IMR-90 (cell line): ENCODE data around the gene SPPL2B. TPM values are rescaled to one million over a fixed set of nuclear protein-coding genes. Genes with fewer than 3 reads are reported as not detected.

Experiments
- ATAC-seq: fragments of 200-7000 bp; cut with Tn5 transposase; 2 replicates; pipeline ENCODE4 v1.9.1; 2020; ENCODE audit warnings: low read depth, mild to moderate bottlenecking, moderate library complexity
- BruUV-seq: library from RNA; stranded (reverse); fragments of 400-500 nt; replicated peaks from 2 replicates; lab custom pipeline; 2021; lab: Mats Ljungman, UMichigan
- CTCF ChIA-PET: fragments of 300-600 bp; formaldehyde crosslinking; extraction: SDS; loops from one replicate; lab custom pipeline; 2021; ENCODE audit warnings: antibody characterized with exemption; lab: Yijun Ruan, JAX
- POLR2A ChIA-PET: fragments of 300-600 bp; sonication (Branson Sonifier 250); formaldehyde crosslinking; loops from one replicate; lab custom pipeline; 2022; ENCODE audit warnings: antibody characterized with exemption; ENCODE audit not compliant: unreplicated experiment; lab: Charles Lee
- DNase-seq: peaks from one replicate; pipeline ENCODE4 v3.0.0; 2013
- H2AFZ ChIP-seq: replicated peaks from 2 replicates; pipeline ENCODE3; 2013; ENCODE audit warnings: low read length, mild to moderate bottlenecking; ENCODE audit not compliant: poor library complexity
- H2AK5ac ChIP-seq: 2 replicates; pipeline ENCODE4 v1.6.1; 2013; ENCODE audit warnings: low read depth, low read length, inconsistent platforms
- H2AK9ac ChIP-seq: replicated peaks from 2 replicates; pipeline ENCODE3; 2013; ENCODE audit warnings: mild to moderate bottlenecking, low read depth, low read length, moderate library complexity; ENCODE audit not compliant: poor library complexity
- H2BK120ac ChIP-seq: 2 replicates; pipeline ENCODE4 v1.6.1; 2013; ENCODE audit warnings: low read depth, low read length, inconsistent platforms
- H2BK15ac ChIP-seq: 3 replicates; pipeline ENCODE4 v1.6.1; 2013; ENCODE audit warnings: low read depth, low read length, inconsistent platforms
- H2BK20ac ChIP-seq: 2 replicates; pipeline ENCODE4 v1.6.1; 2013; ENCODE audit warnings: low read depth, mild to moderate bottlenecking, inconsistent platforms, low read length, moderate library complexity
- H2BK5ac ChIP-seq: 2 replicates; pipeline ENCODE4 v1.6.1; 2013; ENCODE audit warnings: mild to moderate bottlenecking, low read depth, low read length, inconsistent platforms; ENCODE audit not compliant: poor library complexity, severe bottlenecking
- H3K14ac ChIP-seq: replicated peaks from 2 replicates; pipeline ENCODE4 v1.6.1; 2013; ENCODE audit warnings: low read depth, low read length, inconsistent platforms
- H3K18ac ChIP-seq: 2 replicates; pipeline ENCODE4 v1.6.1; 2013; ENCODE audit warnings: low read depth, low read length, control low read depth
- H3K23ac ChIP-seq: 2 replicates; pipeline ENCODE4 v1.6.1; 2013; ENCODE audit warnings: low read depth, low read length, inconsistent platforms
- H3K27ac ChIP-seq: 2 replicates; pipeline ENCODE4 v1.5.1; 2013; ENCODE audit warnings: mild to moderate bottlenecking, control low read depth, low read length; ENCODE audit not compliant: insufficient read depth
- H3K27me3 ChIP-seq: 2 replicates; pipeline ENCODE4 v1.6.1; 2013; ENCODE audit warnings: low read length; ENCODE audit not compliant: control insufficient read depth, insufficient read depth
- H3K36me3 ChIP-seq: 2 replicates; pipeline ENCODE4 v1.6.1; 2013; ENCODE audit warnings: low read length, mixed read lengths; ENCODE audit not compliant: control insufficient read depth, insufficient read depth
- H3K4ac ChIP-seq: 2 replicates; pipeline ENCODE4 v1.6.1; 2013; ENCODE audit warnings: low read depth, low read length, inconsistent platforms
- H3K4me1 ChIP-seq: 2 replicates; pipeline ENCODE4 v1.6.1; 2013; ENCODE audit warnings: low read length, mixed read lengths; ENCODE audit not compliant: control insufficient read depth, insufficient read depth
- H3K4me2 ChIP-seq: 2 replicates; pipeline ENCODE4 v1.6.1; 2013; ENCODE audit warnings: low read depth, mild to moderate bottlenecking, control low read depth, low read length, moderate library complexity
- H3K4me3 ChIP-seq: 2 replicates; pipeline ENCODE4 v1.5.1; 2013; ENCODE audit warnings: low read depth, mild to moderate bottlenecking, control low read depth, low read length, moderate library complexity; ENCODE audit not compliant: insufficient read depth
- H3K56ac ChIP-seq: 2 replicates; pipeline ENCODE4 v1.6.1; 2013; ENCODE audit warnings: low read length, inconsistent platforms; ENCODE audit not compliant: insufficient read depth; ENCODE audit errors: extremely low read depth
- H3K79me1 ChIP-seq, 2 experiments: 2 replicates each; pipeline ENCODE4 v1.6.1; 2013; ENCODE audit warnings: low read length in 2 of 2, inconsistent platforms in 1 of 2, low read depth in 1 of 2
- H3K9ac ChIP-seq: 2 replicates; pipeline ENCODE4 v1.6.1; 2013; ENCODE audit warnings: low read depth, low read length, control low read depth
- H3K9me1 ChIP-seq: 2 replicates; pipeline ENCODE4 v1.6.1; 2013; ENCODE audit warnings: low read length, inconsistent platforms; ENCODE audit not compliant: insufficient read depth
- H3K9me3 ChIP-seq: 2 replicates; pipeline ENCODE4 v1.6.1; 2013; ENCODE audit warnings: low read length; ENCODE audit not compliant: control insufficient read depth, insufficient read depth
- H4K20me1 ChIP-seq: 2 replicates; pipeline ENCODE4 v1.6.1; 2013; ENCODE audit warnings: low read length, inconsistent platforms; ENCODE audit not compliant: insufficient read depth
- H4K5ac ChIP-seq: 2 replicates; pipeline ENCODE4 v1.6.1; 2013; ENCODE audit warnings: mild to moderate bottlenecking, low read depth, low read length, control low read depth
- H4K8ac ChIP-seq, 2 experiments: 2 replicates each; pipeline ENCODE4 v1.6.1; 2013; ENCODE audit warnings: low read depth in 2 of 2, low read length in 2 of 2, control low read depth in 1 of 2, inconsistent platforms in 1 of 2
- H4K91ac ChIP-seq: 2 replicates; pipeline ENCODE4 v1.6.1; 2013; ENCODE audit warnings: low read depth, low read length, inconsistent platforms; ENCODE audit not compliant: insufficient read depth
- BHLHE40 ChIP-seq: fragments of 150-350 bp; IDR thresholded peaks from 2 replicates; pipeline ENCODE4 v1.6.1; 2016; ENCODE audit warnings: mild to moderate bottlenecking, low read depth, low read length
- CEBPB ChIP-seq: IDR thresholded peaks from 2 replicates; pipeline ENCODE4 v1.6.1; 2012; ENCODE audit warnings: low read depth, low read length, improper control_type of control experiment
- FOS ChIP-seq: fragments of 150-350 bp; IDR thresholded peaks from 2 replicates; pipeline ENCODE4 v1.6.1; 2016; ENCODE audit warnings: low read depth, low read length
- MAFK ChIP-seq: IDR thresholded peaks from 2 replicates; pipeline ENCODE4 v1.6.1; 2012; ENCODE audit warnings: low read depth, low read length, improper control_type of control experiment
- MAZ ChIP-seq: IDR thresholded peaks from 2 replicates; pipeline ENCODE4 v1.6.1; 2012; ENCODE audit warnings: low read depth, mild to moderate bottlenecking, low read length, improper control_type of control experiment, moderate library complexity, borderline replicate concordance
- MXI1 ChIP-seq: IDR thresholded peaks from 2 replicates; pipeline ENCODE4 v1.6.1; 2012; ENCODE audit warnings: low read depth, mild to moderate bottlenecking, low read length, moderate library complexity, borderline replicate concordance
- NFE2L2 ChIP-seq: fragments of 150-350 bp; IDR thresholded peaks from 2 replicates; pipeline ENCODE4 v1.6.1; 2016; ENCODE audit warnings: low read depth, mild to moderate bottlenecking, low read length
- POLR2A ChIP-seq: IDR thresholded peaks from 2 replicates; pipeline ENCODE4 v1.6.1; 2012; ENCODE audit warnings: mild to moderate bottlenecking, low read depth, low read length
- RAD21 ChIP-seq: IDR thresholded peaks from 2 replicates; pipeline ENCODE4 v1.6.1; 2012; ENCODE audit warnings: low read length, improper control_type of control experiment
- RCOR1 ChIP-seq: IDR thresholded peaks from 2 replicates; pipeline ENCODE4 v1.6.1; 2012; ENCODE audit warnings: mild to moderate bottlenecking, low read length, improper control_type of control experiment; ENCODE audit not compliant: insufficient replicate concordance
- SMC3 ChIP-seq: fragments of 150-350 bp; IDR thresholded peaks from 2 replicates; pipeline ENCODE4 v1.6.1; 2016; ENCODE audit warnings: low read depth, mild to moderate bottlenecking, antibody characterized with exemption, low read length, moderate library complexity
- WGBS, 2 experiments: methylation state at CpG; one replicate each; pipeline versions ENCODE4 v1.1.5 to v1.1.7; 2013; ENCODE audit warnings: missing lambda C conversion rate in 2 of 2; ENCODE audit not compliant: insufficient read length in 1 of 2; ENCODE audit errors: extremely low coverage in 2 of 2; 5-methylcytosine and 5-hydroxymethylcytosine counted together
- dilution Hi-C: fragments of 300-500 bp; cut with HindIII; formaldehyde crosslinking; loops from one replicate; pipeline ENCODE4 v1.14.3; 2018; ENCODE audit warnings: low sequenced_read_pairs; ENCODE audit not compliant: unreplicated experiment
- in situ Hi-C: fragments of 300-500 bp; cut with MboI; formaldehyde crosslinking; loops from 3 replicates; pipeline ENCODE4 v1.14.3; 2019; ENCODE audit warnings: low sequenced_read_pairs, inconsistent platforms, mixed read lengths
- intact Hi-C: fragments of 100-400 bp; cut with micrococcal nuclease; formaldehyde crosslinking; loops from 2 replicates; pipeline ENCODE4 v1.10.0; 2022
- polyA plus RNA-seq, 3 experiments: library from polyadenylated mRNA; depleted of rRNA; stranded (reverse); fragments of >200 nt; gene quantifications; 2 replicates each; pipeline ENCODE4 v1.2.3, GENCODE V29; 2012; ENCODE audit warnings: low replicate concordance in 1 of 3
- total RNA-seq: library from RNA; depleted of rRNA; stranded (reverse); fragments of >200 nt; gene quantifications from 2 replicates; pipeline ENCODE4 v1.2.3, GENCODE V29; 2012
- TF ChIP-seq, protein P1 (sequence below): conservative IDR thresholded peaks from 2 replicates; pipeline ENCODE4 v1.5.1; 2012; ENCODE audit warnings: mild to moderate bottlenecking, low read depth, low read length, improper control_type of control experiment
- TF ChIP-seq, protein P2 (sequence below): fragments of 150-350 bp; IDR thresholded peaks from 2 replicates; pipeline ENCODE4 v1.6.1; 2016; ENCODE audit warnings: low read depth, mild to moderate bottlenecking, low read length, moderate library complexity, borderline replicate concordance

Gene SPPL2B
- total and polyA plus RNA-seq, 2 of the 4 experiments (the other 2 are of a cell fraction): 3.4 to 45.7 TPM

DNA sequence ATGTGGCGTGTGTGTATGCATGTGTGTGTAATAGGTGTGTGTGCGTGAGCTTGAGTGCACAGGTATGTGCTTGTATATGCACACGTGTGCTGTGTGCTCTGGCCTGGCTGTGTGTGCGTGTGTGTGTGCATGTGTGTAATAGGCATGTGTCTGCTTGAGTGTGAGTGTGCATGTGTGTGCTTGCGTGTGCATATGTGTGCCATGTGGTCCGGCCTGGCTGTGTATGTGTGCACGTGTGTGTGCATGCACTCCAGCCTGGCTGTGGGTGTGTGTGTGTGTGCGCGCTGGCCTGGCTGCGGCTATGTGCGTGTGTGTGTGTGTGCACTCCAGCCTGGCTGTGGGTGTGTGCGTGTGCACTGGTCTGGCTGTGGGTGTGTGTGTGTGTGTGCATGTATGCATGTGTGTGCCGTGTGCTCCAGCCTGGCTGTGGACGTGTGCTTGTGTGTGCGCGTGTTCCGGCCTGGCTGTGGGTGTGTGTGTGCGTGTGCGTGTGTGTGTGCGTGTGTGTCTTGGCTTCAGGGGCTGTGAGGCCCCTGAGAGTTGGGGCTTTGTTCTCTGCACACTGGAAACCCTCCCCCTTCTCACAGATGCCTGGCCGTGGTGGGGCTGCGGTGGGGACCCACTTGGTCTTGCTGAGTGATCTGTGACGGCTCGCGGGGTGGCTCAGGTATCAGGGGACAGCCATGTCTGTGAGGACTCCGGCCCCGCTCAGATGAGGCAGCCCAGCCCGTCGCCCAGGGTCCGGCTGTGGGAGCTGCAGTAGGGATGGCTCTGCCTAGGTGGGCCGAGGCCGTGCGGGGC is 8.2 kb downstream of the SPPL2B start:
- ATAC-seq (no peak), DNase-seq (no peak)
- no peak overlapping the region for H2BK120ac ChIP-seq
- BruUV-seq: no TSS peak
- peaks cover 34% of the 10 kb centered on the region for H4K20me1 ChIP-seq
- H3K27ac ChIP-seq: no peak overlapping the region
- no peaks in the 10 kb centered on the region for H3K4me1 ChIP-seq
- H2AK9ac ChIP-seq: no peak overlapping the region
- H2BK5ac ChIP-seq: no peak overlapping the region
- ChIA-PET CTCF (no interaction called here), POLR2A (no interaction called here)
- no peak overlapping the region for H4K8ac ChIP-seq
- no peak overlapping the region for H3K9ac ChIP-seq
- 84% methylated on average over 16 of the region's 33 CpGs; no CpG with 5 or more reads in 1 of the 2 experiments for WGBS, 2 experiments
- dilution Hi-C loops (no loop called here), in situ Hi-C loops (no loop called here), intact Hi-C loops (no loop called here)
- H2AK5ac ChIP-seq: no peak overlapping the region
- H3K4me3 ChIP-seq: no peak overlapping the region
- TF ChIP-seq FOS (no peak), CEBPB (no peak), BHLHE40 (no peak), MXI1 (no peak), POLR2A (no peak), RAD21 (no peak), RCOR1 (no peak), MAZ (no peak), NFE2L2 (no peak), MAFK (no peak), SMC3 (no peak)
- TF ChIP-seq, protein P1, sequence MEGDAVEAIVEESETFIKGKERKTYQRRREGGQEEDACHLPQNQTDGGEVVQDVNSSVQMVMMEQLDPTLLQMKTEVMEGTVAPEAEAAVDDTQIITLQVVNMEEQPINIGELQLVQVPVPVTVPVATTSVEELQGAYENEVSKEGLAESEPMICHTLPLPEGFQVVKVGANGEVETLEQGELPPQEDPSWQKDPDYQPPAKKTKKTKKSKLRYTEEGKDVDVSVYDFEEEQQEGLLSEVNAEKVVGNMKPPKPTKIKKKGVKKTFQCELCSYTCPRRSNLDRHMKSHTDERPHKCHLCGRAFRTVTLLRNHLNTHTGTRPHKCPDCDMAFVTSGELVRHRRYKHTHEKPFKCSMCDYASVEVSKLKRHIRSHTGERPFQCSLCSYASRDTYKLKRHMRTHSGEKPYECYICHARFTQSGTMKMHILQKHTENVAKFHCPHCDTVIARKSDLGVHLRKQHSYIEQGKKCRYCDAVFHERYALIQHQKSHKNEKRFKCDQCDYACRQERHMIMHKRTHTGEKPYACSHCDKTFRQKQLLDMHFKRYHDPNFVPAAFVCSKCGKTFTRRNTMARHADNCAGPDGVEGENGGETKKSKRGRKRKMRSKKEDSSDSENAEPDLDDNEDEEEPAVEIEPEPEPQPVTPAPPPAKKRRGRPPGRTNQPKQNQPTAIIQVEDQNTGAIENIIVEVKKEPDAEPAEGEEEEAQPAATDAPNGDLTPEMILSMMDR: no peak
- TF ChIP-seq, protein P2, sequence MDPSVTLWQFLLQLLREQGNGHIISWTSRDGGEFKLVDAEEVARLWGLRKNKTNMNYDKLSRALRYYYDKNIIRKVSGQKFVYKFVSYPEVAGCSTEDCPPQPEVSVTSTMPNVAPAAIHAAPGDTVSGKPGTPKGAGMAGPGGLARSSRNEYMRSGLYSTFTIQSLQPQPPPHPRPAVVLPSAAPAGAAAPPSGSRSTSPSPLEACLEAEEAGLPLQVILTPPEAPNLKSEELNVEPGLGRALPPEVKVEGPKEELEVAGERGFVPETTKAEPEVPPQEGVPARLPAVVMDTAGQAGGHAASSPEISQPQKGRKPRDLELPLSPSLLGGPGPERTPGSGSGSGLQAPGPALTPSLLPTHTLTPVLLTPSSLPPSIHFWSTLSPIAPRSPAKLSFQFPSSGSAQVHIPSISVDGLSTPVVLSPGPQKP: no peak
- peaks cover 13% of the 10 kb centered on the region for H3K36me3 ChIP-seq
- H2BK15ac ChIP-seq: no peak overlapping the region
- H3K56ac ChIP-seq: no peak overlapping the region
- no peak overlapping the region for H2BK20ac ChIP-seq
- no peak overlapping the region for H3K18ac ChIP-seq
- H3K9me1 ChIP-seq: peaks cover 13% of the 10 kb centered on the region
- no peak overlapping the region for H4K5ac ChIP-seq
- H3K27me3 ChIP-seq: no peaks in the 10 kb centered on the region
- peaks cover 20 to 49% of the 10 kb centered on the region in 2 experiments for H3K79me1 ChIP-seq
- no peak overlapping the region for H3K14ac ChIP-seq
- no peak overlapping the region for H4K91ac ChIP-seq
- H3K23ac ChIP-seq: no peak overlapping the region
- no peaks in the 10 kb centered on the region for H3K9me3 ChIP-seq
- no peak overlapping the region for H2AFZ ChIP-seq
- H3K4me2 ChIP-seq: no peak overlapping the region
- no peak overlapping the region for H3K4ac ChIP-seq
